HEK293 (cell line): ENCODE data around the gene AKR7A3.

Source experiments
- AEBP2 ChIP-seq: fragments of 450-650 bp; formaldehyde crosslinking; IDR thresholded peaks from 2 replicates; pipeline ENCODE4 v1.5.1; 2016; ENCODE audit warnings: missing biosample characterization, missing genetic modification characterization, borderline replicate concordance
- BCL11A ChIP-seq: fragments of 450-650 bp; formaldehyde crosslinking; IDR thresholded peaks from 2 replicates; pipeline ENCODE4 v1.5.1; 2016; ENCODE audit warnings: low read depth, missing biosample characterization, missing genetic modification characterization
- EGR2 ChIP-seq: fragments of 450-650 bp; formaldehyde crosslinking; IDR thresholded peaks from 2 replicates; pipeline ENCODE4 v1.5.1; 2016; ENCODE audit warnings: low read depth, missing biosample characterization, missing genetic modification characterization
- GLIS2 ChIP-seq: fragments of 450-650 bp; formaldehyde crosslinking; IDR thresholded peaks from 2 replicates; pipeline ENCODE4 v1.5.1; 2016; ENCODE audit warnings: missing biosample characterization, missing genetic modification characterization
- HOXC10 ChIP-seq: sonication (generic); formaldehyde crosslinking; IDR thresholded peaks from 2 replicates; pipeline ENCODE4 v1.8.1; 2023; ENCODE audit warnings: mild to moderate bottlenecking, missing genetic modification reagents
- KLF16 ChIP-seq: fragments of 450-650 bp; formaldehyde crosslinking; IDR thresholded peaks from 2 replicates; pipeline ENCODE4 v1.5.1; 2017; ENCODE audit warnings: missing biosample characterization, missing genetic modification characterization
- OSR2 ChIP-seq: fragments of 450-650 bp; formaldehyde crosslinking; IDR thresholded peaks from 2 replicates; pipeline ENCODE4 v1.5.1; 2016; ENCODE audit warnings: missing biosample characterization, missing genetic modification characterization
- SCRT1 ChIP-seq: fragments of 450-650 bp; formaldehyde crosslinking; IDR thresholded peaks from 2 replicates; pipeline ENCODE4 v1.5.1; 2016; ENCODE audit warnings: missing biosample characterization, missing genetic modification characterization, borderline replicate concordance
- SETDB1 ChIP-seq: IDR thresholded peaks from one replicate; pipeline ENCODE4 v1.6.1; 2017; ENCODE audit warnings: mild to moderate bottlenecking, low read length, moderate library complexity, mixed read lengths; ENCODE audit not compliant: insufficient read length
- SP2 ChIP-seq: fragments of 450-650 bp; formaldehyde crosslinking; IDR thresholded peaks from 2 replicates; pipeline ENCODE4 v1.5.1; 2016; ENCODE audit warnings: missing biosample characterization, missing genetic modification characterization
- YY1 ChIP-seq: fragments of 450-650 bp; formaldehyde crosslinking; IDR thresholded peaks from 2 replicates; pipeline ENCODE4 v1.5.1; 2018; ENCODE audit warnings: missing biosample characterization, missing genetic modification characterization
- ZBTB17 ChIP-seq: fragments of 450-650 bp; formaldehyde crosslinking; IDR thresholded peaks from 2 replicates; pipeline ENCODE4 v1.5.1; 2016; ENCODE audit warnings: missing biosample characterization, missing genetic modification characterization
- ZEB2 ChIP-seq: fragments of 450-650 bp; formaldehyde crosslinking; IDR thresholded peaks from 2 replicates; pipeline ENCODE4 v1.5.1; 2016; ENCODE audit warnings: missing biosample characterization, missing genetic modification characterization
- ZFP69B ChIP-seq: fragments of 450-650 bp; formaldehyde crosslinking; IDR thresholded peaks from 2 replicates; pipeline ENCODE4 v1.5.1; 2016; ENCODE audit warnings: missing biosample characterization, missing genetic modification characterization
- ZNF2 ChIP-seq: fragments of 450-650 bp; formaldehyde crosslinking; IDR thresholded peaks from 2 replicates; pipeline ENCODE4 v1.5.1; 2016; ENCODE audit warnings: missing biosample characterization, missing genetic modification characterization
- ZNF24 ChIP-seq: fragments of 450-650 bp; formaldehyde crosslinking; IDR thresholded peaks from 2 replicates; pipeline ENCODE4 v1.5.1; 2016; ENCODE audit warnings: missing biosample characterization, missing genetic modification characterization
- ZNF335 ChIP-seq: fragments of 450-650 bp; formaldehyde crosslinking; conservative IDR thresholded peaks from 2 replicates; pipeline ENCODE4 v1.5.1; 2016; ENCODE audit warnings: missing biosample characterization, missing genetic modification characterization
- ZNF394 ChIP-seq: fragments of 450-650 bp; formaldehyde crosslinking; IDR thresholded peaks from 2 replicates; pipeline ENCODE4 v1.5.1; 2016; ENCODE audit warnings: missing biosample characterization, missing genetic modification characterization, mild to moderate bottlenecking, moderate library complexity, borderline replicate concordance
- ZNF544 ChIP-seq: fragments of 450-650 bp; formaldehyde crosslinking; IDR thresholded peaks from 2 replicates; pipeline ENCODE4 v1.5.0; 2017; ENCODE audit warnings: missing biosample characterization, missing genetic modification characterization
- ZNF610 ChIP-seq: fragments of 450-650 bp; formaldehyde crosslinking; IDR thresholded peaks from 2 replicates; pipeline ENCODE4 v1.5.1; 2016; ENCODE audit warnings: missing biosample characterization, missing genetic modification characterization, borderline replicate concordance
- ZNF626 ChIP-seq: fragments of 450-650 bp; sonication (Bioruptor Pico); formaldehyde crosslinking; IDR thresholded peaks from 2 replicates; pipeline ENCODE4 v1.5.1; 2018; ENCODE audit warnings: missing biosample characterization, missing genetic modification characterization, inconsistent platforms
- ZNF629 ChIP-seq: fragments of 450-650 bp; formaldehyde crosslinking; IDR thresholded peaks from 2 replicates; pipeline ENCODE4 v1.5.1; 2017; ENCODE audit warnings: missing biosample characterization, missing genetic modification characterization
- ZNF639 ChIP-seq: fragments of 450-650 bp; formaldehyde crosslinking; IDR thresholded peaks from 2 replicates; pipeline ENCODE4 v1.5.1; 2016; ENCODE audit warnings: missing biosample characterization, missing genetic modification characterization
- ZNF791 ChIP-seq: fragments of 450-650 bp; formaldehyde crosslinking; IDR thresholded peaks from 2 replicates; pipeline ENCODE4 v1.5.1; 2016; ENCODE audit warnings: missing biosample characterization, missing genetic modification characterization
- ZNF792 ChIP-seq: fragments of 450-650 bp; formaldehyde crosslinking; IDR thresholded peaks from 2 replicates; pipeline ENCODE4 v1.5.1; 2016; ENCODE audit warnings: missing biosample characterization, missing genetic modification characterization
- ZSCAN23 ChIP-seq: fragments of 450-650 bp; formaldehyde crosslinking; IDR thresholded peaks from 2 replicates; pipeline ENCODE4 v1.5.1; 2016; ENCODE audit warnings: missing biosample characterization, missing genetic modification characterization
- ZSCAN5A ChIP-seq: fragments of 450-650 bp; formaldehyde crosslinking; IDR thresholded peaks from 2 replicates; pipeline ENCODE4 v1.5.1; 2016; ENCODE audit warnings: missing biosample characterization, missing genetic modification characterization
- TF ChIP-seq, protein P1 (sequence below): fragments of 450-650 bp; formaldehyde crosslinking; IDR thresholded peaks from 2 replicates; pipeline ENCODE4 v1.5.1; 2016; ENCODE audit warnings: missing biosample characterization, missing genetic modification characterization
- TF ChIP-seq, protein P2 (sequence below): fragments of 450-650 bp; formaldehyde crosslinking; IDR thresholded peaks from 2 replicates; pipeline ENCODE4 v1.5.1; 2016; ENCODE audit warnings: missing biosample characterization, missing genetic modification characterization
- TF ChIP-seq, protein P3 (sequence below): fragments of 450-650 bp; IDR thresholded peaks from 2 replicates; pipeline ENCODE4 v1.5.1; 2018; ENCODE audit warnings: missing biosample characterization, mild to moderate bottlenecking, missing genetic modification characterization

Gene AKR7A3

DNA sequence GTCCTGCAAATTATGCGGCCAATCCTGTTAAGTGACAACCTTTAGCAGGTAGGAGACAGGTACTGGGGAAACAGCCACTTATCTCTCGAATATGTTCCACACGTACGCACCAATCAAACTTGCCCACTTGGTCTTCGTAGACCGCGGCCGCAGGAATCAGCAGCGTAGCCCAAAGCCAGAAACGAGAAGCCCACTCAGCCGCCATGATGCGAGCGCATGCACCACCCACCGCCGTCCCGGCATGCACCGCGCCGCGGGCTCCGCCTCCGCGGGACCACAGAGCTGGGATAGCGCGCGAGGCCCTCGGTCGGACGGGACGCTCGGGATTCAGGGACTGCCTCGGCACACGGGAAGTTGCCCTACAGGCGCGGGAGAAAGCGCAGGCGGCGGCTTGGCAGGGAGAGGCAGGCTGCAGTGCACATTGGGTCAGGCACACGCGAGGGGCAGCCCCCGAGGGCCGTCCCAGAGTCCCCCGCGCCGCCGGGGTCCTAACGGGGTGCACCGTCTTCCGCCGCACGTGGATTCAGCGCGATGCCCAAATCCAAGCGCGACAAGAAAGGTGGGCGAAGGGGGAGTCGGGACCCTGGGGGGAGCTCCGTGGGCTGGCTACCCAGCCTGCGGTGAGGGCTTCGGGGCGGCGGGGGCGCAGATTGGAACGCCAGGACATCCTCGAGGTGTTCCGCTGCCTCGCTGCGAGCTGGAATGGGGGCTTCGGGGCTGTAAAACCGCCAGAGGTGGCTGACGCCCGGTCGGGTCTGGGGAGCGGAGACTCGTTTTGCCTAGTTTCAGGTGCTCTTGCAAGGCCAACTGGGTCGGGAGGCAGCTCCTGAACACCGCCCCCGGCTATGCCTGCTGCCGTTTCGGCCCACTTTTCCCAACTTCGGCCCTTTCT, 37.0 kb downstream of the AKR7A3 start, which contains the start of the genes EMC1 and MRTO4 (continued):
- TF ChIP-seq, protein P1, sequence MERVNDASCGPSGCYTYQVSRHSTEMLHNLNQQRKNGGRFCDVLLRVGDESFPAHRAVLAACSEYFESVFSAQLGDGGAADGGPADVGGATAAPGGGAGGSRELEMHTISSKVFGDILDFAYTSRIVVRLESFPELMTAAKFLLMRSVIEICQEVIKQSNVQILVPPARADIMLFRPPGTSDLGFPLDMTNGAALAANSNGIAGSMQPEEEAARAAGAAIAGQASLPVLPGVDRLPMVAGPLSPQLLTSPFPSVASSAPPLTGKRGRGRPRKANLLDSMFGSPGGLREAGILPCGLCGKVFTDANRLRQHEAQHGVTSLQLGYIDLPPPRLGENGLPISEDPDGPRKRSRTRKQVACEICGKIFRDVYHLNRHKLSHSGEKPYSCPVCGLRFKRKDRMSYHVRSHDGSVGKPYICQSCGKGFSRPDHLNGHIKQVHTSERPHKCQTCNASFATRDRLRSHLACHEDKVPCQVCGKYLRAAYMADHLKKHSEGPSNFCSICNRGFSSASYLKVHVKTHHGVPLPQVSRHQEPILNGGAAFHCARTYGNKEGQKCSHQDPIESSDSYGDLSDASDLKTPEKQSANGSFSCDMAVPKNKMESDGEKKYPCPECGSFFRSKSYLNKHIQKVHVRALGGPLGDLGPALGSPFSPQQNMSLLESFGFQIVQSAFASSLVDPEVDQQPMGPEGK: peak; percentile 52; the same call in 1 of the 2 replicates
- TF ChIP-seq ZNF394 (tag by site-specific recombination) (peak; percentile 69; the same call in 1 of the 2 replicates), ZNF791 (tag by site-specific recombination) (no peak), ZSCAN23 (0 out of 2 replicates have a peak, but pooled peaks have one; percentile 35), YY1 (tag by site-specific recombination) (peak; percentile 92), ZEB2 (peak; percentile 90), EGR2 (peak; percentile 88), BCL11A (tag by site-specific recombination) (no peak), ZNF626 (tag by site-specific recombination) (no peak), ZNF639 (tag by site-specific recombination) (peak; percentile 92), AEBP2 (tag by site-specific recombination) (no peak), OSR2 (tag by site-specific recombination) (no peak; the same call in 1 of the 2 replicates), GLIS2 (tag by site-specific recombination) (peak; percentile 53), HOXC10 (CRISPR knock-in tag) (no peak), ZNF544 (no peak), ZNF792 (tag by site-specific recombination) (no peak), ZNF2 (tag by site-specific recombination) (peak; percentile 91), SETDB1 (peak; percentile 15), ZNF335 (peak; percentile 100), SCRT1 (tag by site-specific recombination) (no peak), ZBTB17 (tag by site-specific recombination) (peak; percentile 93), KLF16 (peak; percentile 93), ZSCAN5A (tag by site-specific recombination) (0 out of 2 replicates have a peak, but pooled peaks have one; percentile 45), SP2 (tag by site-specific recombination) (peak; percentile 83), ZNF24 (tag by site-specific recombination) (peak; percentile 82; the same call in 1 of the 2 replicates), ZNF610 (tag by site-specific recombination) (peak; percentile 74), ZFP69B (tag by site-specific recombination) (peak; percentile 82), ZNF629 (peak; percentile 77)
- TF ChIP-seq, protein P2, sequence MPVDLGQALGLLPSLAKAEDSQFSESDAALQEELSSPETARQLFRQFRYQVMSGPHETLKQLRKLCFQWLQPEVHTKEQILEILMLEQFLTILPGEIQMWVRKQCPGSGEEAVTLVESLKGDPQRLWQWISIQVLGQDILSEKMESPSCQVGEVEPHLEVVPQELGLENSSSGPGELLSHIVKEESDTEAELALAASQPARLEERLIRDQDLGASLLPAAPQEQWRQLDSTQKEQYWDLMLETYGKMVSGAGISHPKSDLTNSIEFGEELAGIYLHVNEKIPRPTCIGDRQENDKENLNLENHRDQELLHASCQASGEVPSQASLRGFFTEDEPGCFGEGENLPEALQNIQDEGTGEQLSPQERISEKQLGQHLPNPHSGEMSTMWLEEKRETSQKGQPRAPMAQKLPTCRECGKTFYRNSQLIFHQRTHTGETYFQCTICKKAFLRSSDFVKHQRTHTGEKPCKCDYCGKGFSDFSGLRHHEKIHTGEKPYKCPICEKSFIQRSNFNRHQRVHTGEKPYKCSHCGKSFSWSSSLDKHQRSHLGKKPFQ (tag by site-specific recombination): 0 out of 2 replicates have a peak, but pooled peaks have one; percentile 42
- TF ChIP-seq, protein P3, sequence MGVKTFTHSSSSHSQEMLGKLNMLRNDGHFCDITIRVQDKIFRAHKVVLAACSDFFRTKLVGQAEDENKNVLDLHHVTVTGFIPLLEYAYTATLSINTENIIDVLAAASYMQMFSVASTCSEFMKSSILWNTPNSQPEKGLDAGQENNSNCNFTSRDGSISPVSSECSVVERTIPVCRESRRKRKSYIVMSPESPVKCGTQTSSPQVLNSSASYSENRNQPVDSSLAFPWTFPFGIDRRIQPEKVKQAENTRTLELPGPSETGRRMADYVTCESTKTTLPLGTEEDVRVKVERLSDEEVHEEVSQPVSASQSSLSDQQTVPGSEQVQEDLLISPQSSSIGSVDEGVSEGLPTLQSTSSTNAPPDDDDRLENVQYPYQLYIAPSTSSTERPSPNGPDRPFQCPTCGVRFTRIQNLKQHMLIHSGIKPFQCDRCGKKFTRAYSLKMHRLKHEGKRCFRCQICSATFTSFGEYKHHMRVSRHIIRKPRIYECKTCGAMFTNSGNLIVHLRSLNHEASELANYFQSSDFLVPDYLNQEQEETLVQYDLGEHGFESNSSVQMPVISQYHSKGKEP: 0 out of 2 replicates have a peak, but pooled peaks have one; percentile 5
